GM21723 (cell line): ENCODE data around the gene SLC9A9.

Experiments used
- ATAC-seq: cut with Tn5 transposase; IDR thresholded peaks from one replicate; pipeline ENCODE4 v1.9.1; 2021; ENCODE audit warnings: mild to moderate bottlenecking, moderate library complexity; ENCODE audit not compliant: unreplicated experiment

SLC9A9 gene

DNA sequence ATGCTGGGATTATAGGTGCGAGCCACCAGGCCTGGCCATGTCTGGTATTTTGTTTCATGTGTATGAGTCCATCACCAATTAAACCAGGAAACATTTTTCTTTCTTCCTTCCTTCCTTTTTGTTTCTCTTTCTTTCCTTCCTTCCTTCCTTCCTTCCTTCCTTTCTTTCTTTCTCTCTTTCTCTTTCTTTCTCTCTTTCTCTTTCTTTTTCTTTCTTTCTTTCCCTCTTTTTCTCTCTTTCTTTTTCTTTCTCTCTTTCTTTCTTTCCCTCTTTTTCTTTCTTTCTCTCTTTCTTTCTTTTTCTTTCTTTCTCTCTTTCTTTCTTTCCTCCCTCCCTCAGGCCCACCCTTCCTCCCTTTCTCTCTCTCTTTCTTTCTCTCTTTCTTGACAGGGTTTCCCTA, 83.4 kb downstream of the SLC9A9 start:
- no peak for ATAC-seq

DNA sequence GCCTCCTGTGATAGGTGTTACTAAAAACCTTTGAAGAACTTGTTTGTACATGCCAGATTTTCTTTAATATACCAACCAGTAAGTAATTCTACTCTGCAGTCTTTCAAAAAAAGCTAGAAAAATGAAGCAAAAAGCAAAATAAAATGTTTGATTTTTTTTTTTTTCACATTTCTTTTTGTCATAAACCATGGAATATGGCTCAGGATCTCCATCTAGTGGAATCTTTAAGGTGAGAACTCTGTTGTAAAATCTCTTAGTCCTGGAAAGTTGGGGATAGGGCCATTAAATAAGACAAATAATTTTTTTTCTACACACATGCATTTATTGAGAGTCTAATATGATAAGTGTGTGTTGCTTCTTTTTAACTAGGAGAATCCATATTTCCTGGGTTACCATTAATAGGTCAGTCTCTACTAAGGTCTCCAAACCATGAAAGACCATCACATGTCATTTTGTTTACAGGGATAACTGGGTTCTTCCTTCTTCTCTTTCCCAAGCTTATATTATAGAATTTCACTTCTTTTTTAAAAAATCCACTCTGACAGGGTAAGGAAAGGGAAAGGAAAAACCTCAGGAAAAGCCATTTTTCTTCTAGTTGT, 84.6 kb downstream of the SLC9A9 start:
- ATAC-seq = no peak

DNA sequence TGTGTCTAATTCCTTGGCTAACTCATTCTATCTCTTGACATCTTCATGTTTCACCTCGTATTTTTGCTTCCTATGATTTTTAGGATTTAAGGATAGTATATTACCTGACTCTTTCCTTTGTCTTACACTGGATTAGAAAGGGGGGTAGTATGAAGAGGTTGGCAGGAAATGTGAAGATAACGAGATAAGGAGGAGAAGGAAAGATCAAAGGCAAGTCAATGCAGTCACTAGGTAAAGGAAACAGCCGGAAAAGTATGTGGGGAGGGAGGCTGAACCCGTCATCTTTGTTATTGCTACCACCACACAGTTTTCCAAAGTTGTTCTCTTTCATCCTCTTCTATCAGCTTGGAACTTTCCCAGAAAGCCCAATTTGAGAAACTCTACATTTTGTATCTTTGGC, 90.6 kb downstream of the SLC9A9 start:
- ATAC-seq = no peak

DNA sequence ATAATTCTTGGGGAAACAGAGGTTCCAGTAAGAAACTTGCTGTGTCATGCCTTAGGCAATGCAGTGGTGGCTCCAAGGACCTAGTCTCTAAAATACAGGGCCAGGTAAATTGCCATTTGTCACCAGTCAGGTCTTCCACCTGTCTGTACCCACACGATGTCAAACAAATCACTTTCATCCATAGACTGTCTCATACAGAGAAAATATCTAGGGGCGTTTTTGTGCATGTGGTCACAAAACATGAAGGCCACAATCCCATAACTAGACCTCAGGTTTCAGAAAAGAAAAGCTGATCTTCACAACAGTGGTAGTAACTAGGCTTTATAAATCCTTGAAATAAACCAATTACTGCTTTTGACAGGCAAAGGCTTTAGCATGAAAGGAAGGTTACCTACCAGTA, 92.3 kb downstream of the SLC9A9 start:
- no peak for ATAC-seq

DNA sequence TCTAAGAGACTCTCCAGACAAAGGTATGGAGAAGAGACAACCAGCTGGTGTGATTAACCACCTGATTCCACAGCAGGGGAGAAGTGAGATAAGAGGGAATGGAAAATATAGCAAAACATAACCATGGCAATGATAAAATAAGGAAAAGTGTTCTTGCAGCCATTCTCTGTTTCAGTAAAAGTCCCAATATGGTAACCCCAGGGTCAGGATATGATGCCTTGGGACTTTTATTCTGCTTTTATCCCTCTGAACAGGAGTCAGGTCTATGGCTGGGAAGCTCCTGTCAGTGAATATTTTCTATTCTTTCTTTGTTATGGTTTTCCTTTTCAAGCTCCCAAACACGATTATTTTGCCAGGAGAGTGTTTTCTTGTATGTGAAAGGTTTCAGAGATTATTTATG, 94.2 kb downstream of the SLC9A9 start:
- ATAC-seq = no peak

DNA sequence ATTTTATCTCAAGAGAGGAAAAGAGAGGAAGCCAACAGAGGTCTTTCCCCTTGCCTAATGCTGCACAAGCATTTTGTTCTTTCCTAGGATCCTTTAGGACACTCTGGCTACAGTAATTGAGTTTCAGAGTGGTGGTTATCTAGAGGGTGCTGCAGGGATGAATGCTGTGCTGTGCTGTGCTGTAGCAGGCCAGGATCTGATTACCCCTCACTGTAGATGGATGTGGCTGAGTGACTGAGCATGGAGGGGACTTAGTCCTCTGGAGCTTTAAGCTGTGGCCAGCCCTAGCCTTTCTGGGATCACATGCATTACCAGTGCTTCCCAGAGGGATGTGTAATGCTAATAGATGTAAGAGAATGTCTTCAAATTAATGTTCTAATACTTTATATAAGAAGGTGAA, 94.8 kb downstream of the SLC9A9 start:
- no peak for ATAC-seq

DNA sequence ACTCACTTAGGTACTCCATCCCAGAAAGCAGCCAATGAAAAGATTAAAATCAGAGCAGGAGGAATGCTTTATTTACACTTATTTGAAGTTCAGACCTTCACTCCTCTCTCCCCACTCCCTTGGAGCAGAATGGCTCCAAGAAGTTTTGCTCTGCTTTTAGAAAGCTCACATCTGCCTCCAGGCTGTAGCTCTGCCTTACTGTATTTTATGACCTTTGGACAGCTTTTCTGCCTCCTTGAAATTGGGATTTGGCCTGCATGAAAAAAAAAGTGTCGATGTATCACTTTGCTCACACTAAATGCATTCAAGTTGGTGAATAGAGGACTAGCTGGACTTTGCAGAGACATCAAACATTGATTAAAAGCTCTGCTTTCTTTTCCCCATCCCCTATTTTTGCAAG, 95.3 kb downstream of the SLC9A9 start:
- no peak for ATAC-seq

DNA sequence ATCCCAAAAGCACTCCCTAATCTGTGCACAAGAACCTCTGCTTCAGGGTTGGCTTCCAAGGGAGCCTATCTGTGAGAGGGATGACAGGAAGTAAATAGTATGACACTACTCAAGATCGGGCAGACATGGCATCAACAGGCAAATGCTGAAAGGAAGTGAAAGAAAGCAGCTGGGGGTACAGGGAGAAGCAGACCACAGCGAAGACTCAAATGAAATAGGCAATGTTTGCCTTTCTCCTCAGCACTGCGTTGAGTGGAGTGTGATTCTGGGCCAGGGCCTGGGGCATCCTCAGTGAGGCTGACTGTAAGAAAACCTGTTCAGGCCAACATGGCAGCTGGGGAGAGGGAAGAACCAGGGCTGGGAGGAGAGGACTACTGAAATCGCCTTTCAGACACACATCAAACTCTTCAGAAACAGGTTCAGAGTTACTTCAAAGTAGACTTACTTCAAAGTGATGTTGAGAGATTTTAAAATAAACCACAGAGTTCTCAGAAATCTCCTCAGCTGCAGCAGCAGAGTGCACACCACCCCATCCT, 96.6 kb downstream of the SLC9A9 start:
- ATAC-seq = no peak

DNA sequence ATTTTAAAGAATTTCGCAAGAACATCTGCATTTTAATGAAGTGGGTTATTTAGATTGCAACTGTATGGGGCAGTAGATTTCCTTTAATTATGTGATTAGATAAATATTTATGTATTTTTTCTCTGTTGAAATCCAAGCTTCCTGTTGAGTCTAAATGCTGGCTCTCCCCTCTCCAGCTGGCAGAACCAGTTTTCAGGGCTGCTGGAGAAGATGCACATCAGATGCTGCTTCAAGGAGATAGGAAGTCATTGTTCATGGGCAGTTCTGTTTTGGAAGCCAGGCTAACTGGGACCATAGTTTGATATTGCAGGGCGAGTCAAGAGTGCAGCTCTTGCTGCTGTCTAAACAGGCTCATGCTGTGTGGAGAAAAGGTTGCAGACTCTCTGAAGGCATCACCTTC, 97.4 kb downstream of the SLC9A9 start:
- ATAC-seq = no peak

DNA sequence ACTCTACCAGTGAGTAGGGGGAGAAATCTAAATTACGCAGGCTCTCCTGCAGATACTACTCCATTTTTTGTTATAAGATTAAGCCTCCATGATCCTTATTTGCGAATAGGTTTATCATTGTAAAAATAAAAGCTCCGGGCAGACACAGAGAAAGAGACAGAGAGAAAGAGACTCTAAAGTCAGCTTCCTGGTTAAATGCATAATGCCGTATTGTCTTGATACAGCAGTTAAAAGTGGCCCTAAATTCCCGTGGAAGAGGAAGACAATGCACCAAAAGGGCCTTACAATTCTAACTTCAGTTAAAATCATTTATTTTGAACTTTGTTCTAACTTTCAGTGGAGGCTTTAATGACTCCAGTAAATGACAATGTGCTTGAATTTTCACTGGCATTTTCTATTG, 98.3 kb downstream of the SLC9A9 start:
- no peak for ATAC-seq

DNA sequence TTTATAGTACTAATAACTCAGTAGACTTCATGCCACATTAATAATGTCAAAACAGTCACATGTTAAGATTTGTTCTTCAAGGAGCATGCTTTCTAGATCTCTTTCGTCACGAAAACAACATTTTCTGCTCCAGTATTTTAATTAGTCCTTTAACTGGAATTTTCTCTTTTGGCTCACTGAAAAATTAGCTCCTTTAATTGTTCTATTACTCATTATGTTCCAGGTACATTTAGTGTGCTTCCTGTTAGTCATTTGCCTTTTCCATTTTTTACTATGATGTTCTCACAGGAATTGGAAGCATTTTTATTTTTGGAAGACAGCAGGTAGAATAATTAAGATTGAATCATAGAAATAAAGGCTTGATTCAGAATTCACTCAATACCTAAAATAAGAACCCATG, 111.2 kb downstream of the SLC9A9 start:
- no peak for ATAC-seq

DNA sequence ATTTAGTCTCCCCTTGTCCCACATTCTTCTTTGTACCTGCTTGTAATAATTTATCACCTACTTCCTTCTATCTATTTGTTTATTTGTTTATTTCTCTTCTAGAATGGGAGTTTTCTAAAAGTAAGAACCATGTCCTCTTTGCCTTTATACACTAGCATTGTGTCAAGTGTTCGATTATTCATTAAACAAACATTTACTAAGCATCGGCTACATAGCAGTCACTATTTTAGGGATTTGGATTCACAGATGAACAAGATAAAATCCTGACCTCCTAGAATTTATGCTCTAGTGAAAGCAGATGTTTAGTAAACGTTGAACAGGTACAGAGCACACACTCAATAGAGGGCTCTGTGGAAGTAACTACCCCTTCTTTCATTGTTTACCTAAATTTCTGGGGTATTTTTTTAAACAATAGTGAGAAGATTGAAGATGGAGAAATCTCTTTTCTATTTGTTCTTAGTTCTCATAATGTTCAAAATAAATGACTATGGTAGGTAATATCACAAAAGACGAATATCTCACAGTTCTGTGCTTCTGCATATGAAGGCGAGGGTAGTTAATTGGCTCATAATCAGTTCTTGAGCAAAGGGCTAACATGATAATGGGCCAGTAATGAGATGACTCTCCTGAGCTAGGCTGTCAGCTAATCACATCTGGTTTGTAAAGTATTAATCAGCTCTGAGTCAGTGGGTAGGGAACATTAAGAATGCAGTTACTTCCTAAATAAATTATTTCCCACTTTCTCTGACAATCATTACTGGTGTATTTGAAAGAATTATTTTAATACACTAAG, 111.9 kb downstream of the SLC9A9 start:
- no peak for ATAC-seq

DNA sequence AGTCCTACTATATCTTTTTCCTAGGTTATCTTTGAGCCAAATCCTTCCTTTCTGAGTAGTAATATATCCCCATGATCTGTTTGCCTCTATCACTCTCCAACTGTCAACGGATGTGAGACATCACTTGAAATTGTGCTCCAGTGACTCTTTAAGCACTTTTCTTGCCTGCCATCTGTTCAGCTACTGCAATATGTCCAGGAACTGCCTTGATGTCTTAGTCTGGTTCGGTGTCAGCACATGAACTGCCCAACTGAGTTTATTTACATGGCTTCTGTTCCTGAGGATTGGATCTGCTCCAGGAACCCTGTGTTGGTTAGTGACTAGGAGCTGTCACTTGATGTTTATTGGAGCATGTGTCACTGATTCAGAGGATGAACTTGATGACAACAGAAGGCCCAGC, 116.5 kb downstream of the SLC9A9 start:
- no peak for ATAC-seq

DNA sequence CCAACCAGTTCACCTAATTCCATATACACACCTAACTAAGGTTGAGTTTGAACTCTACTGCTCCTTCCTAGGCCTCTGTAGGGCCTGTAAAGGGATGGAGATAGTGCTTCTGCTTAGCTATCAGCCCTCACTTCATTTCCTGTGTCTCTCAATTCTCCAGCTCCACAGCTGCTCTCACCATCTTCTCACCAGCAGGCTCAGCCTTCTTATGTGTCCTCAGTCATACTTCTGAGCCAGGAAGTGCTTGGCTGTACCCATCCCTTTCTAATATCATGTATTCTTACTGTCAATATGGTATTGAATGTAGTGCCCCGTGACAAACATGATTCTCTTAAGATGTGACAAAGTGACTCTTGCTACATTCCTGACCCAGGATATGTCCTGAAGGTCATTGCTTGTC, 116.9 kb downstream of the SLC9A9 start:
- ATAC-seq = no peak

DNA sequence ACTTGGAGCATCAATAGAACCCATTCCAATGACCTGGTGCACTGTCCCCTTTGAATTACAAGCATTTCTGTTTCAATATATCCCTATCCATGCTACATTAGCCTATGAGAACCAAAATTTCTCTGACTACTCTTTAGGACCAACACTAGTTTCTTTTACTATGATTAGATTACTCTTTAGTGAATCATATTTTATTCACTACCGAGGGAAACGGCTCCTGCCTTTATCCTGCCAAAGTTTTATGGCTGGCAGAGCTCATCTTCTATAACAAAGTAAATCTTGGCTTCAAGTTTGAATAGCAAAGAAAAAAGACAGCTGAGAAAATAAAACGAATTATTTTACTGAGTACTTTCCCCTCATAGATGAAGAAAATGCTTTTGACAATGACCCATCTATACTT, 120.9 kb downstream of the SLC9A9 start:
- no peak for ATAC-seq

DNA sequence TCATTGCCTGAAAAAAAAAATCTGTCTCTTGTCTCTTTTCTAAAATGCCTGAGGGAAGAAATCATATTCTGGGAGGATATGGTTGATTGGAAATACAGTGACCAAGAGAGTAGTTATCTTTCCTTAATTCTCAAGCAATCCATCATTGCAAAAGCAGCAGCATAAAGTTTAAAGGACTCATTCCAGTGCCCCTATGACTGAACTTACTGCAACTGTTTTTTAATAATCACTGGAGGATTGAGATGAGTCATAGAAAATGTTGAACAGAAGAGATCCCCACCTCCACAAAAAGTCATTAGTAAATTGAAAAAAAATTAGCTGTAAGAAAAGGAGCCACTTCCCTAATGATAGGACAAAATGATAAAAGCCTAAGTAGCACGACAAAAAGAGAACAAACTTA, 121.5 kb downstream of the SLC9A9 start:
- no peak for ATAC-seq

DNA sequence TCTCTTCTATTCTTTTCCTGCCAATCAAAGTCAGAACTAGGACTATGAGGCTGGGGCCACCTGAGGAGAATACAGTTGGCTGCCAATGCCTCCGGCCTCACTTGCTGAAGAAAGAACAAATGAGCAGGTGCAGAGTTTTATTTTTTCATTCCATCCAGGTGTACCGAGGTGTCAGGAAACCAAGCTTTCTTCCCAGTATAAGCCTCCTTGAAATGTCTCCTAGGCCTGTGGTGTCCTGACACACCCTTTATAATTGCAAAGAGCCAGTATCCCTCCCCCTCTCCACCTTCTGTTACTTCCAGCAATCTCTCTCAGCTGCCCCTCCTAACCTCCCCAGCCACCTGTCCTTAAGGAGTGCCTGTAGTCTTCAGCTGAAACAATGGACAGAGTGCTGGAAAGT, 127.9 kb downstream of the SLC9A9 start:
- no peak for ATAC-seq

DNA sequence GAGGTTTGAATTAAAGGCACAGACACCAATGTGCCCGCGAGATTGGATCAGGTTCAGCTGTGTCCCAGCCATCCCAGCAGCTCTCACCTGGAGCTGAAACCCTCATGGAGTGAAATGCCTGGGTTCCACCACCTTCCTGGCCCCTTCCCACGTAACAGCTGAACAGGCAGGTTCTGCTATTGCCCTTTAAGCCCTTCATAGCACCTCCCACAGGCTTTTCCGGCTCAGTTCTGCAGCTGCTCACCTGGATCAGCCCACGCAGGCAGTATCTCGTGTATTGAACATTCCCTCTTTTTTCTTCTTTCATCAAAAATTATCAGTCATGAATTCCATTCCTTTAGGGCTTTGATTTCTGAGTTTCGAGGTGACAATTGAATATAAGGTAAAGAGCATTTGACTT, 129.8 kb downstream of the SLC9A9 start:
- ATAC-seq = no peak

DNA sequence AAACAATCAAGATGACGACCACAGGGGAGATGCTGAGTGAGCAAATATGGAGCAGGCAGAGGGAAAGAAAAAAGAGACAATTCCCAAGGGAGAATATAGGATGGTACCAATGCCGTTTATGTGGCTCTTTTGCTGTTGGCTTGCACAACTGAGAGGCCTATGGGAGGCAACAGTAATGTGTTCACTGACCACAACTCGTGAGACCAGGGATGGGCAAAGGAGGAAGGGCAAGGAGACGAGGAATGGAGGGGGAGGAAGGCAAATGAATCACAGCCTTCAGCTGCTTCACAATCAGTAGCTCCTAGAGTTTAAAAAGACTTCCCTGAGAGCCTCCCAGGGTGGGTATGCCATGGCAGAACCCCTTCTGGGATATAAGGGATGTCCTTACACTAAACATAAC, 131.5 kb downstream of the SLC9A9 start:
- ATAC-seq = no peak

DNA sequence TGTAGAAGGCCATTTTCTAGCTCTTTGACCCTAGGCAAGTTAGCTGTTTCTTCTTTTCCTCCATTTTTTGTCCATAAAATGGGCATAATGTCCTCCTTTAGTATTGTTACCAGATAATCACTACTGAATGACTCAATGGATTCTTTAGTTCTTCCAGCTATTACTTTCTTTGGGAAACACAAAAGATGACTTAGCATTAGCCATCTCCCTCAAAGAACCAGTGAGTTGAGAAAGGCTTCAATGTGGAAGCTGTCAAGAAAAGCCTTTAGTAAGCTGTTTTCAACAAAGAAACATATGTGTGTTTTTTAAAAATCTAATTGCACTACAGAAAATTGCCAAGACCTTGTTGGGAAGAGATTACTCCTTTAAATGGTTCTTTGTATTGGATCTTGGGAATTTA, 135.7 kb downstream of the SLC9A9 start:
- no peak for ATAC-seq

DNA sequence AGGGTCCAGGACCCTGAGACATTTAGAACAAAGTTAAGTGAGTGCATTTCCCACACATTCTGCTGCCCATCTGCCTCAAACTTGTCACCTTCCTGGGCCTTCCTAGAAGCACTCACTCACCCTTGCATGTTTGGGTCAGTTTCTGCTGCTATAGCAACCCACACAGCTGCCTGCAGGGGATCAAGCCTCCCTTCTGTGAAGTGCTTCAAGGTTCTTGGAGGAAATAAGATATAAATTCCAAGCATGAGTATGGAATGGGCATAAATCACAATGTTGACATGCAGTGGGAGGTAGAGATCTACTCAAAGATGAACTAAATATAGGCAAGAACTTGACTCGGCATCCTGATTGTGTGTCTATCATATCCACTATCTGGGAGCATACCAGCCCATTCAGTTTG, 140.4 kb downstream of the SLC9A9 start:
- ATAC-seq = no peak

DNA sequence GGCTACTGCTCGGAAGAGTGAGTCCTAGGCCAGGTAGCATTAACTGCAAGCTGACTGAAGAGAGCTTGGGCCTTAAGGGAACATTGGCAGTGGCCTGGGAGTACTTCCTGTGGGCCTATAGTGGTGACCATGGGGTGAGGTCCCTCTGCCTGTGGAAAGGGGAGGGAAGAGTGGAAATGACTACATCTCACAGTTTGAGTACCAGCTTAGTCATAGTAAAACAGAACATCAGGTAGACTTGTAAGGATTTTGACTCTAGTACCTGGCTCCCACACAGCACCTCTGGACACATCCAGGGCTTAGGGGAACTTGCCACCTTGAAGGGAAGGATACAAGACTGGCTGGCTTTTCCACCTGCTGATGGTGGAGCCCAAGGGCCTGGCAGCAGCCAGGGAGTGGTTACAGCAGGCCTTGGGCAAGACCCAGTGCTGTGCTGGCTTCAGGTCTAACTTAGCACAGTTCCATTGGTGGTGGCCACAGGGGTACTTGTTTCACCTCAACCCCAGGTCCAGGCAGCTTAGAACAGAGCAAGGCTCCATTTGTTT, 147.8 kb downstream of the SLC9A9 start:
- no peak for ATAC-seq
